T-helper 2 cell (primary cell): Measurements from ENCODE around the gene NHLRC4.

Experiments
- DNase-seq, 5 experiments: peaks; one replicate each; pipeline versions ENCODE4 v3.0.0 to v3.0.0-alpha.2; 2012 to 2022

NHLRC4 gene

GRCh38 chr16:530111-530817, 36.5 kb upstream of the NHLRC4 start:
- DNase-seq, result no peak

- no peak for DNase-seq
These were observed 35.2 kb upstream of the NHLRC4 start for GRCh38 chr16:531494-532125.

DNA sequence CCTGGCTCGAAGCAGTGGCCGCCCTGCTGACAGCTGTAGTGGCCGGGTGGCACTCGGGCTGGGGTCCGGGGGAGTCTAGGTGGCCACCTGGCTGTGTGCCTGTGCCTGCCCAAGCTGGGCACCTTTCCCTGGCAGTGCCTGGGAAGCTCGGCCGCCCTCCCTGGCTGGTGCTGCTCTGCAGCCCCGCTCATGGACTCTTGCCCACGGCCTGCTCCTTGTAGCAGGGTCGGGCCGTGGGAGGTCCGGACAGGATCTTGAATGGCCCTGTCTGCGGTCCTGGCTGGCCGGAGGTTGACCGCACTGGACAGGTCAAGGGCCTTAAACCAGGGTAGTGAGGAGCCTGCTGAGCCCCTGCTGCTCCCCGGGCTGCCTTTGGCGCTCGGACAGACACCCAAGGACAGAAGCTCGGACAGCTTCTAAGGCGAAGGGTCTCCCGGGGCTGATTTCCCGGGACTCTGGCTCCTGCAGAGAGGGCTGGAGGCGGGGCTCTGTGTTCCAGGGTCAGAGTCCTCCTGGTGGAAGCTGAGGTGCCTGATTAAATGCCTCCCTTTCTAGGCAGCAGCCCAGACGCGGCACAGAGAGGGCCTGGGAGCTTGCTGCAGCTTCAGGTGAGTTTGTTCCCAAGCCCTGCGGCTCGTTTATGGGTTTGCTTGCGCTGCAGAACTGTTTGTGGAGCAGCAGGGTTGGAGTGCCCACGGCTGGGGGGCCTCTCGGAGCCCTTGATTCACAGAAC, 33.2 kb upstream of the NHLRC4 start:
- DNase-seq, result no peak

GRCh38 chr16:534135-534534, 32.7 kb upstream of the NHLRC4 start:
- no peak for DNase-seq

DNA sequence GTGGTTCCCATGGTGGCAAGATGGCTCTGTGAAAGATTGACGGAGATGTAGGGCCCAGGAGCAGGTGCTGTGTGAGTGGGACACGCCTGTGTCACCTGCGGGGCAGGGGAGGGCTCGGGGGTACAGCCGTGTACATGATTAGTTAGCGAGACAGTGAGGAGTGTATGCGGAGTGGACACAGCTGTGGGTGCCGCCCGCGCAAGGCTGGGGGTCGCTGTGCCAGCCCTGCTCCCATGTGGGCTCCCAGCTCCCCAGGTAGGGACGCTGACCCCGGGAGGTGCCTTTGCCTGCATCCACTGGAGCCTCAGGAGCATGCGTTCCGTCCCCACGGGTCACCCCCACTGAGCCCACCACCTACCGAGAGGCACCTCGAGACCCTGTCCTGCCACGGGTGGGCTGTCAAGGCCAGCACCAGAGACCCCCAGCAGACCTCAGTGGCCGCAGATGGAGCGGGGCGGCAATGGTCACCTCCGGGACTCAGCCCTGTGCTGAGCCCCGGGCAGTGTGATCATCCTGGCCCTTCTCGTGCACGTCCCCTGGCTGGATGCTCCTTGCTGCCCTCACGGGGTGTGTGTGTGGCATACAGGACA, 31.9 kb upstream of the NHLRC4 start:
- DNase-seq, result no peak

- DNase-seq, result no peak
These were observed 31.1 kb upstream of the NHLRC4 start for GRCh38 chr16:535446-536405.

GRCh38 chr16:536746-537145, 30.1 kb upstream of the NHLRC4 start:
- no peak for DNase-seq

GRCh38 chr16:537415-538335, 29.1 kb upstream of the NHLRC4 start:
- DNase-seq, result no peak

GRCh38 chr16:539901-540530, 26.8 kb upstream of the NHLRC4 start:
- DNase-seq, result no peak

DNA sequence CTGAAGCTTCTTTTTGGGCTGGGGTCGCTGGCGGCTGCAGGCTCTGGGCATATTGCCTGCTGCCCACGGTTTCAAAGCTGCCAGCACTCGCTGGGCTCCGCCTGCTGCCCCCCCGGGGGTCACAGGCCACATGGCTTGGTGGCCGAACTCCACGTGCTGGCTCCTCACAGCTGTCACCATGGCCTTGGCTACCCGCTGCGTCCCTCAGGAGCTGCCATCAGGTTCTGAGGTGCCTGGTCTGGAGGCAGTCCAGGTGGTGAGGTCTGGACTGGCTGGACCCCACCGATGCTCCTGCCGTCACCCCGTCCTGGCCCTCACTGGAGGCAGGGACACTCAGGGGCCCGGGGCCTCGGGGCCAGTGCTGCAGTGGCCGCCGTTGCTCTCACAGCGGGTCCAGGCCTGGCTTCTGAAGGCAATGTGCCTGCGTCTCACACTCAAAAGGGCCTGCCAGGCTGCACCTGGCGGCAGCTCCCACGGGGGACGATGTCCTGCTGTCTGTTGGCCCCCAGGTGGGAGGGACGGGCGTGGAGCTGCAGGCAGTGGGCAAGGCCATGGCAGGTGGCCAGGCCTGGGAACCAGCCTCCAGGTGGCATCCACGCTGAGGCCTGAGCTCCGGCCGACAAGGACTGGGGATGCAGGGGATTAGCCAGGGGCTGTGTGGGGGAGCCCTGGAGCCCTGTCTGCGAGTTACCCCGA, 26.0 kb upstream of the NHLRC4 start:
- no peak for DNase-seq

DNA sequence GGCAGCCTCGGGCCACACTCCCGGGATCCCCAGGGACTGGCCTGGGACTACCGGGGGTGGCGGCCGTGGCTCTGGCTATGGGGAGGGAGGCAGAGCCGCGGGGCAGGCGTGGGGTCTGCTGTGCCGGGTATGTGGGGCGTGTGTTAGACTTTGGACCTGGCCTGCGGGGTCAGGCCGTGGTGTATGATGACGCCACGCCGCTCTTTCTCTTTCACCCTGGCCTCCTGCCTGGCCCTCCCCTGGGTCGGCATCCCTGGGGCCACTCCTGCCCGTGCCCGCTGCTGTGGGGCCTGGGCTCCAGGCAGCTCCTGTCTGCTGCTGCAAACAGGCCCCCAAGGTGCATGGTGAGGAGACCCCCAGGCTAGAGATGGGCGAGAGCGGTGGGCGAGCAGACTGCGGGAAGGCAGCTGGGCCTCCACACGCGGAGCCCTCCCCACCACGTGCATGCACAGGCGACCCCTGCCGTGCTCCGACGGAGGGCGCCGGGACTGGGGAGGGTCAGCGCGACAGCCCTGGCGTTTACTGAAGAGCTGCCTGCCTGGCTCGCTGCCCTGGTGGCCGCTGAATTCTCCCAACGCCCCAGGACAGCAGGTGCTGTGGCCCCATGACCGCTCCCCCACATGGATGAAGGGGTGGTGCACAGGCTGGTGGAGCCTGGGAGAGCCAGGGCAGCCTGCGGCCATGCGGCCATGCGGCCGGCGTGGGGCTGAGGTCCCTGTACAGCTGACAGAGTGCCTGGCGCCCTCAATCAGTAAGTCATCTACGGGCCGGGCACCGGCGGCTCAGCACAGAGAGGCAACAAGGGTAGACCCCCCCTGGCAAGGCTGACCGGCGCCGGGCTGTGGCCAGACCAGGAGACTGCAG, 23.3 kb upstream of the NHLRC4 start:
- no peak for DNase-seq

GRCh38 chr16:544517-544916, 22.3 kb upstream of the NHLRC4 start:
- no peak for DNase-seq

DNA sequence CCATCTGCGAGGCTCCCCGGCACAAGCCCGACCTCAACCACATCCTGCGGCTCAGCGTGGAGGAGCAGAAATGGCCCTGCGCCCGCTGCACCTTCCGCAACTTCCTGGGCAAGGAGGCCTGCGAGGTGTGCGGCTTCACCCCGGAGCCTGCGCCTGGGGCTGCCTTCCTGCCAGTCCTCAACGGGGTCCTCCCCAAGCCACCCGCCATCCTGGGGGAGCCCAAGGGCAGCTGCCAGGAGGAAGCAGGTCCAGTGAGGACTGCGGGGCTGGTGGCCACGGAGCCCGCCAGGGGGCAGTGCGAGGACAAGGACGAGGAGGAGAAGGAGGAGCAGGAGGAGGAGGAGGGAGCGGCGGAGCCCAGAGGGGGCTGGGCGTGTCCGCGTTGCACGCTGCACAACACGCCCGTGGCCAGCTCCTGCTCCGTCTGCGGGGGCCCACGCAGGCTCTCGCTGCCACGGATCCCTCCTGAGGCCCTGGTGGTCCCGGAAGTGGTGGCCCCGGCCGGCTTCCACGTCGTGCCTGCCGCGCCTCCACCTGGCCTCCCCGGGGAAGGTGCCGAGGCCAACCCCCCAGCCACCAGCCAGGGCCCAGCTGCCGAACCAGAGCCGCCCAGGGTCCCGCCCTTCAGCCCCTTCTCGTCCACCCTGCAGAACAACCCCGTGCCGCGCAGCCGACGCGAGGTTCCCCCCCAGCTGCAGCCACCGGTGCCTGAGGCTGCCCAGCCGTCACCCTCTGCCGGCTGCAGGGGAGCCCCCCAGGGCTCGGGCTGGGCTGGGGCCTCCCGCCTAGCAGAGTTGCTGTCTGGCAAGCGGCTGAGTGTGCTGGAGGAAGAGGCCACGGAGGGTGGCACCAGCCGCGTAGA, 19.7 kb upstream of the NHLRC4 start:
- DNase-seq, result peak in 4 of 5 experiments; percentile 20 to 66 (median 40)

GRCh38 chr16:548586-548985, 18.2 kb upstream of the NHLRC4 start:
- DNase-seq, result no peak

DNA sequence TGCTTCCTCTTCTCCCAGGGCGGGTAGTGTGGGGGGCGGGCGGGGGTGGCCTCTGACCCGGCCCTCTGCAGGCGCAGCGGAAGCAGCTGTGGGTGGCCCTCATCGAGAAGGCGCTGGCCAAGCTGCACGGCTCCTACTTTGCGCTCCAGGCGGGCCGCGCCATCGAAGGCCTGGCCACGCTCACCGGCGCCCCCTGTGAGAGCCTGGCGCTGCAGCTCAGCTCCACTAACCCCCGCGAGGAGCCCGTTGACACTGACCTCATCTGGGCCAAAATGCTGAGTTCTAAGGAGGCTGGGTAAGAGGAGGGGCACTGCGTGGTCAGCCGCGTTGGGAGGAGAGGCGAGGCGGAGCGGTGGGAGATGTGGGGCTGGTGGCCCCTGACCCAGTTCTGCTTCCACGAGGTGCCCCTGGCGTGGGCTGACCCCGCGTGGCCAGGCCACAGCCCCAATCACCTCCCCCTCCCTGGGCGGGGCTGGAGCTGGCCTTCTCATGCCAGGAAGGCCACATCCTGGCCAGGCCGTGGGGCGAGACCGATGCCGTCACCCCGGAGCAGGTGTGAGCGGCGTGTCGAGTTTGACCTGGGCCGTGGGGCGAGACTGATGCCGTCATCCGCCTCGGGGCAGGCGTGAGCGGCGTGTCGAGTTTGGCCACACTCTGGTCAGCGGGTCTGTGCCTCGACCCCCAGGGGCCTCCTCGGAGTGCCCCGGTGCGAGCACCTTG, 17.1 kb upstream of the NHLRC4 start:
- no peak for DNase-seq

DNA sequence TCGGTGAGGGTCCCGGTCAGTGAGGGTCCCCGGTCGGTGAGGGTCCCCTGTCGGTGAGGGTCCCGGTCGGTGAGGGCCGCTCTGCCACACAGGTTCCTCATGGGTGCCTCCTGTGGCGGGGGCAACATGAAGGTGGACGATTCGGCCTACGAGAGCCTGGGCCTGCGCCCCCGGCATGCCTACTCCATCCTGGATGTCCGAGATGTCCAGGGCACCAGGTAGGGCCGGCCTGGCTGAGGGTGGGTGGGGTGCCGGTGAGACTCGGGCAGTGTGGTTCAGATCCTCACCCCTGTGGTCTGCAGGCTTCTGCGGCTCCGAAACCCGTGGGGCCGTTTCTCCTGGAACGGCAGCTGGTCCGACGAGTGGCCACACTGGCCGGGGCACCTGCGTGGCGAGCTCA, 15.6 kb upstream of the NHLRC4 start:
- no peak for DNase-seq

- DNase-seq, result no peak
These were observed 14.6 kb upstream of the NHLRC4 start for GRCh38 chr16:552171-552570.
